HG03442 (cell line): Measurements from ENCODE around the gene UMAD1.

ENCODE experiments used
- ATAC-seq: cut with Tn5 transposase; IDR thresholded peaks from one replicate; pipeline ENCODE4 v1.9.1; 2021; ENCODE audit warnings: mild to moderate bottlenecking, moderate library complexity; ENCODE audit not compliant: unreplicated experiment

UMAD1 gene

DNA sequence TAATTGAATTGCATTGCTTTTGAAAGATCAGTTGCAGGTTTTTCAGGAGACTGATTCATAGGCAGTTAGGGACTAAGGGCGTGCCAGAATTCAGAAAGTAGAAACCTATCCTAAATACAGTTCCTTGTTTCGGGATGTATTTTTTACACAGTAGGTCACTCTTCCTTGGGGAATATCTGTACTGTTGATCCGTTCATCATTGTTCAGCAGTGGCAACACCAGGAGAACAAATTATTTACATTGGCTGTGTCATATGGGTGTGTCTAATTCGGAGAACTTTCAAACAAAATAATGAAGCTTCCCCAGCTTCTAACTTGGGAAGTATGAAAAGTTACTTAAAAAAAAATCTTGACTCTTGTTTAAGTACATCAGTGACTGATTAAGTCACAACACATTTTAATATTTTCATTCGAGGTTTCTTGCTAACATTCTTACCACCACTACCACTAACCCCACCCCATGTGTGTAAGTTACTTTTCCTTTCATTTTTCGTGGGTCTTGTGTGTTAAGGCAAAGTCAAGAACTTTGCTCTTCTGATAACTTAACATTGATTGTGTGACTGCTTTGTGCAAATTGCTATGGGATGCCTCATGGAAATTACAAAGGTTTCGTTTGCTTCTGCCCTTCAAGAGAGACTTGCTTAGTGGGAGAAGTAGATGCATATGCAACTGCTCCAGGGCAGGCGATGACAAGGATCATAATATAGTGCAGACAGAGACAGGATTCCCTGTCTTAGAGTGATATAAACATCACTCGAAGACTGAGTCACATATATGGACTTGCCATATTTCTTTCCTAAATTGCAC is 121.6 kb downstream of the UMAD1 start:
- peak; percentile 59 for ATAC-seq

DNA sequence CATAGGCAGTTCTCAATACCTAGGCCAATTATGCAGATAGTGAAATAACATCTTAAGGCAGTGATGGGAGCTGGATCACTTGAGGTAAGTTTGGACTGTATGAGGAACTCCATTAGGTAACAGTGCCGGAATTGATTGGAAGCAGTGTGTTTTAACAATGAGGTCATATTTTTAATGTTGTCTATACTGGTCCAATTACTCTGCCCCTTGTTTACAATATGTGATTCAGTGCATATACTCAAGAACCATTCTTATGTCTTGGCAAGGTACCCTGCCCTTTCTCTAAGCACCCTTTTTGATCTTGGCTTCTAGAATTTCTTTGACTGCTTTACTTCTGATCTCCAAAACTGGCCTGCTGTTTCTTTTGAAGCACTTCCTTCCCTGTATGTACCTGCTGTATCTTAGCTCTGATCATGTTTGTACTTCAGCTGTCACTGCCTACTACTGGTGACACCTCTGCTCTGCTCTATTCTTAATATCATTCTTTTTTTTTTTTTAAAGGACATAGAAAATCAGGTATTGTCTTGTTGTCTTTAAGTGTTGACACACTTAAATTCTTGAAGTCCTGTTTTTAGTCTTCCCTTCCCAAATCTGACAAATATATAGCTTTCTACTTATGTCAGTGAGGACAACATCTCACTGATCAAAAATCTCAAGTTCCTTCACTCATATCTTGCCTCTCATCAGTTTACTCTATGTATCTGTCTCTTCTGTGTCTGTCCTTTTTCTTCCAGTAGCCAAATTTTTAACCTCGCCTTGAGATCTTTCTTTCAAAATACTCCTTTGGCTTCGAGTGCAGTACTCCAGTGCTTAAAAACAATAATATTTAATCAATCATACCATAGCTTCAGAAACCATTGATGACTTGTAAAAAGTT is 124.2 kb downstream of the UMAD1 start:
- ATAC-seq = no peak

DNA sequence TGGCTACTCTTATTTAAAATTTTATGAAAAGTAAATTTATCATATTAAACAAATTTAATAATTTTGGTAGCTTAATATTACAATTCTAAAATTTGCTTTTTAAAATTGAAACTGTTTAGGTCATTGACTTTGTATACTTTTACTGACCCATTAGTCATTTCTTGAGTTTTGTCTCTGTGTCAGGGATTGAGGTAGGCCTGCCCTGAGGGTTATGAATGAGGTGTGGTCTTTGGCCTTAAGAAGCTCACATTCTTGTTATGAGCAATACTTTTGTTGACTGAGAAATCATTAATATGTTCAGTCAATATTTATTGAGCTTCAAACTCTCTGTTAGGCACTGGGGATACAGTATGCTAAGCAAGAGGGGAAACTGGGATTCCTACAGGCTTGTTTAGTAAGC is 124.9 kb downstream of the UMAD1 start:
- ATAC-seq = peak; percentile 73

DNA sequence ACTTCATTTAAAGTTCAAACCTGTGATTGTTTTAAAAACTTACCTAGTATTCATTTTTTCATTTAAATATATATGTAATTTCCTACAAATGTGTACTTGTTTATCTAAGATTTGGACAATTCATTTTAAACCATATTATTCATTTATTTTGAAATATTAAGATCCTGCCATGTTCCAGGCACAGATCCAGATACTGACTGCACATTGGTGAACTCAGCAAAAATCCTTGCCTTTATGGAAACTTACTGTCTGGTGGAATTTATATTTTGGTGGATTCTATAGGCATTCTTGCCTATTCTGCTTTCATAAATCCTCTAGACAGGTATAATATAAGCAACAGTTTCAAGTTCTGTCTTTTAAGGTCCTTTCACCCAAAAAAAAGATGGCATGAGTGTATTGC is 126.1 kb downstream of the UMAD1 start:
- ATAC-seq = no peak

DNA sequence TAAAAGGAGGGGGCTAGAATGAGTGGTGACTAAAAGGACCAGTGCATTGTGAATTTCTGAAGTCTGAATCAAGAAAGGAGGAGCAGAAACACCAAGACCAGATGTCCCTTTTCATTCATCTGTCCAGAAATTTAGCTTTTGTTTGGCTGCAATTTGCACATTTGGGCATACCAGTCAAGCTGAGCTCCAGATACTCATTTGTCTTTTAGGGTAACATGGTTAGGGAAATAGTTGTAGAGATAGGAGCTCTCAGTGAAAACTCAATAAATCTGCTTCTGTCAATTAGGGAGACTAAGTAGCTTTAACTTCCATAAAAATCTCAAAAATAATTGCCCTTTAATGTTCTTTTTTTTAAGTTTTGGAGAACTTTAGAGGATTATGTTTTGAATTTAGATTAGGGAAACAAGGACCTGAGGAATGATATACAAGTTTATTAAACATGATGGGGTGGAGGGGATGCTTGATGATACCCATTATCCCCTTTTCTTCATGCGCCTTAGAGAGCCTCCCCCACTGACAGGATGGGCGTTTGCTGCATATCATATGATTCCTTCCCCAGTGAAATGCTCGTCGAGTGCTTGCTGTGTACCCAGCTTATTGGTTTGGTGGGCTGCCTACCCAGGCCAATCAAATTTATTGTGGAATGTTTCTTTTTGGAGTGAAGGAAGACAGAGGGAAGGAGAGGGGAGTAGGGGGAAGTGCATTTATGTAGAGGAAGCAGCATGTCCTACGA is 128.6 kb downstream of the UMAD1 start:
- ATAC-seq = no peak

DNA sequence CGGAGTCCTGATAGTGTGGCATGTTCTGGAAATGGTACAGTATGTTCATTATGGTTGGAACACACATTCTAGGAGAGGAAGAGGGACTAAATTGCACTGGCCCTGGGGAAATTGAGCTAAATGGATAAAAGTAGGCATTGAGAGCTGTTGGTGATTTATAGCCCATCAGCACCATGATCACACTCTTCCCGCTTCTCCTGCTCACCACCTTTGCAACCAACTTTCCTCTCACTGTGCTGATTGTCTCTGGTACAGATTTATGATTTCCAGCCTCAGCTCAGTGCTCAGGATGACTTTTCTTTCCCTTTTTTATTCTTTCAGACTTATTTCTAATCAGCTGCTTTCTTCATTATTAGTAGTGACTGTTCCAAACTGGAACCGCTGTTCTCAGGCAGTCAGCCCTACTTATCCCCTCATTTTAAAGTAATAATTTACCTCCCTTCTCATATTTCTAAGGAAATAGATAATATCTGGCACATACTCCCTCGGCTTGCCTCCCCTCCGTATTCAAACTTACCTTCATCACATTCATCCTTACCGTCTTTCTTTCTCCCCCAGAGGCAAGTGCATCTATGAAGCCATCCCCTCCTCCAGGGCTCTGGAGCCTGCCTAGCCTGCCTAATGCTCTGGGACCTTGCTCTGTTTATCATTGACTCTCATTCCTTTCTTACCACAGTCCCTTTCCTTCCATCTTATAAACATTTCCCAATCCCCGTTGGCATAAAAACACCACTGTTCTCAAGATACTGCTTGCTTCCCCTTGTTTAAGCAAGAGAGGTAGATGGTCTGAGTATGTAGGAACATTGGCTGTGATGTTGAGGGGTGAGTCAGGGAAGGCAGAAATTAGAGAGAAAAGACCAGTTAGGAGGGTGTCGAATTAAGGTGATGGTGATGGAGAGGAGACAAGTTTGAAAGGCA is 129.4 kb downstream of the UMAD1 start:
- no peak for ATAC-seq

DNA sequence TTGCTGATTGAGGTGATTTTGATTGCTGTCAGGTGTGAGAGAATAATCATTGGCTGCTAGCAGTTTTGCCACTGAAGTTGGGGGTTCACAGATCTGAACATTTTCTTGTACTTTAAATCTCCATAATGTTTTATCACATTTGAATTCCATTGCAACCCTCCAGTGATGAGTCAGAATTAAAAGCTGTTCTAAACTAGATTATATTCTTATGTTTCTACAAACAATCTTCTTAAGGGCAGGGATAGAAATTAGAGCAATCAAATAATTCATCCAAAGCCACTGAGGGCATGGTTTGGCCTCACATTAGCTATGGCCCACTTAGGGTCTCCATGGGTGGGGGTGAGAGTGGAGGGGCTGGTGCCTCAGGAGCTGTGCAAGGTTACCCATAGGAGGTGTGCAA is 130.9 kb downstream of the UMAD1 start:
- ATAC-seq = no peak

DNA sequence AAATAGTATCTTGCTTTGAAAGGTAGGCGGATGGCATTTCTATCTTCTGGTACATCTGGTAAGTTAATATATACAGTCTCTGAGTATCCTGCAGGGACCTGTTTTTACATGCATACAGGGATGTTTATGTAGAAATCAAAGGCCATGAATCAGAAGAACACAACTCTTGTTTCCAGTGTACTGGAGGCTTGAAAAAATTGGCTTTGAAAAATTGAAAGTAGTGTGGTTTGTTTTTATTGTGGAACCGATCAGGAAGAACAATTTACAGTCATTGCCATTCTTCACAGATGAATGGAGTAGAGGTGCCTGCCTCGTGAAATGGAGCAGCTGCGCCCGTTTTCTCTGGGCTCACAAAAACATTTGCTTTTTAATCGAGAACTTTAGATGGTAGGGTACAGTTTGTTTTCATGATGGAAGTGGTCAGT is 131.9 kb downstream of the UMAD1 start:
- ATAC-seq = peak; percentile 52

DNA sequence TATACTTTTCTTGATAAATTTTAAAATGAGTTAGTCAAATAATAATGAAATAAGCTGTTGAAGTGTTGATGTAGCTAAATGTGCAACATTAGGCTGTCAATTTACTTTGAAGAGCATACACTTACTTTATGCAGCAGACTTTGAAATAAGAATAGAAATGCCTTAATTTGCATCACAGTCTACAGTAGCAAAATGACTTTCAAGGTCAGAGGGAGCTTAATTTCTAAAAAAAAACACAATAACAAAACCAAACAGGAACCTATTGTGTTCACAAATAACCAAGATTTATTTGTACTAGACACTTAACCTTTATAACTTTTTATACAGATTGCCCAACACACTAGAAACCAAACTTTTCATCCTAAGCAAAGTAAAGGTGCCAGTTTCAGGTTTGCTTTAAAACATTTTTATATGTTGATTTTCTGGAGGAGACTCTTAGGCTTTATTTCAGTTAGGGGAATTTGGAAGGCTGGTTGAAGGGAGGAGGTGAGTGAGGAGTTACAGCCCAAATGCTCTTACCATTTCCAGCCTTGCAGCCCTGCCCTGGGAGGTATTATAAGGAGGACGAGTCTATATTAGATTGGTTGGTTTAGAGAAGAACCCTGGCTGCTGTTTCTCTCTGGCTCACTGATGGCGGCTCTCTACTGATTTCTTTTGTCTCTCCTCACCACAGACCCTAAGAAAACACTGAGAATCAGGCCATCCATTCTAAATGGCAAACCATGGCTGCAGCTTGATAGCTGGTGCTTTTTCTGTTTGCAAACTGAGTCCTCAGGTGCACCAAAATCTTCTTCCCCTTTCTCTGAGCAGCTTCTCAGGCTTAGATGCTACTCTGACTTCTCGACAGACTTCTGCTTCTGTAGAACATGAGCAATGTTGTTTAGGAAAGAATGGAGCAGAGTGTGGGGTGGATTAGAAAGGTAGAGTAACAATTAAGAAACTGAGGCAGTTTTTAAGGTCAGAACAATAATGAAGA is 133.1 kb downstream of the UMAD1 start:
- peak; percentile 64 for ATAC-seq

DNA sequence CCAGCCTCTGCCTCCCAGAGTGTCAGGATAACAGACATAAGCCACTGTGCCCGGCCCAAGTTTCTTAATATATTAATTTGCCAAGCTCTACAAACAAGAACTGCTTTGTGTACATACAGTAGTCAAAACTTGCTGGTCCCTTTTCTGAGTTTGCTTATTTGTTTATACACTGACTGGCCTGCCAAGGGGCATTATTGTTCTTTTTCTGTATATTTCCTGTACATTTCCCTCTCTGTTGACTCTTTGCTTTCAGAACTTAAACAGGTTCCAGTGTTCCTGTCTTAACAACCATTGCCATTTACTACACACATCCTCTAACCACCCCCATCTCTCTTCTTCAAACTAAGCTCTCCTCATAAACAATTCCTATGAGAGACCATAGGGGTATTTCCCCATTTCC is 139.3 kb downstream of the UMAD1 start:
- ATAC-seq = no peak

DNA sequence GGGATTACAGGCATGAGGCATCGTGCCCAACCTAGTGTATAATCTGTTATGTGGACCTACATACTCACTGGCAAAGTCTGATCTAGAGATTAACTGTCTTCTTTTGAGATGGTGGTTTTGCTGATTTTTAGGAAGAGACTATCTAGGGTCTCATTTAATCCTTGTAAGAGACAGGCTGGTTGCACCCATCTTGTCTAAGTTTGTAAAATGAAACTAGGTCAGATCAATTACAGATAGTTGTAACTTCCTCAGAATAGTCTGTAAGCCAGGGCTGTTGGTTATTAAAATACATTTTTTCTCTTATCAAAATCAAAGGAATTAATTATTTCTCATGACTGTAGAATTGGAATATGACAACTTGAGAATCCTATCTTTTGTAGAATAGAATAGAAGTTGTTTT is 142.4 kb downstream of the UMAD1 start:
- no peak for ATAC-seq

DNA sequence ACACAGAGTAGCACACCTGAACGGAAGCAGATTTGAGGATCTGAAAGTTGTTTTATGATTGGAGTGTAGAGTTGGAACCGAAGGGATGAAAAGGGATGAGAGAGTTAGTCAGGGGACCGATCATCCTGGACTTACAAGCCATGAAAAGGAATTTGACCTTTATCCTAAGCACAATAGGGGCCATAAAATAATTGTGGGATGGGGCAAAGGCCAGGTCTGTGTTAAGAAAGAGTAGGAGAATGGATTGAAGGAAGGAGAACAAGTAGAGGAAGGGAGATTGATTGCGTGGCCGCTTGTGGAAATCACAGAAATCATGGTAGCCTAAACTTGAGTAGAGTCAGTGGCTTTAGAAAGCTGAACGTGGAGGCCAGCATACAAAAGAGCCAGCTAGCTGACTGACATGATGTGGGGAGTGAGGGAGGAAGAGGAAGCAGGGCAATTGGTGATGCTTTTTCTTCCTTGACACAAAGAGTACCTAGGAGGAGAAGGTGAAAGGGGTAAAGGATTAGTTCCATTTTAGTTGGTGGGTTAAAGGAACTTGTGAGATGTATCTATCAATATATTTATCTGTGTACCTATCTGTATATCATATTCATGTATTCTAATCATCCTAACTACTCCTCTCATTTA is 144.9 kb downstream of the UMAD1 start:
- ATAC-seq = no peak

DNA sequence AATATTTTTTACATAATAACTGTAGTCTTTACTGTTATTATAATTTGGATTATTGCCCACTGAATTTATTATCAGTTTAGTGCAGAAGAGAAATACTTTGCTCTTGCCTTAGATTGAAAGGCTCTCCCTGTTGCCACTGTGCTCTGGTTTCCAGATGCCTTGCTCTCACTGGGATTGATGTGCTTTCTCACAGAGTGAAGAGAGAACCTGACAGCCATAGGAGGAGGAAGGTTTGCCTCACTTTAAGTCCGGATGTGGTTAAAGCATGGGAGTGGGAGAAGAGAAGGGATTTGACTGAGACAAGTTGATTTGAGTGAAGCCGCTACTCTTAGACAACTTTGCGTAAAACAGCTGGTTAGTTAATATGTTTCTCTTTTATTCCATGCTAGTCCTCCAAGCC is 146.0 kb downstream of the UMAD1 start:
- no peak for ATAC-seq

DNA sequence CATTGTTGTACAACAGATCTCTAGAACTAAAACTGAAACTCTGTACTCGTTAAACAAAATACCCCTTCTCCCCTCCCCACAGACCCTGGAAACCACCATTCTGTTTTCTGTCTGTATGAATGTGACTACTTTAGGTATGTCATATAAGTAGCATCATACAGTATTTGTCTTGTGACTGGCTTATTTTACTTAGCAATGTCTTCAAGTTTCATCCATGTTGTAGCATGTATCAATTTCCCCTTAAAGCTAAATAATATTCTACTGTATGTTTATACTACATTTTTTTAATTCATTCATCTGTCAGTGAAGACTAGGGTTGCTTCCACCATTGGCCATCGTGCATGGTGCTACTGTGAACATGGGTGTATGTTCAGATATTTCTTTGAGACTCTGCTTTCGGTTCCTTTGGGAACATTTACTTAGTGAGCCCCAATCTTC is 149.0 kb downstream of the UMAD1 start:
- peak; percentile 97 for ATAC-seq

DNA sequence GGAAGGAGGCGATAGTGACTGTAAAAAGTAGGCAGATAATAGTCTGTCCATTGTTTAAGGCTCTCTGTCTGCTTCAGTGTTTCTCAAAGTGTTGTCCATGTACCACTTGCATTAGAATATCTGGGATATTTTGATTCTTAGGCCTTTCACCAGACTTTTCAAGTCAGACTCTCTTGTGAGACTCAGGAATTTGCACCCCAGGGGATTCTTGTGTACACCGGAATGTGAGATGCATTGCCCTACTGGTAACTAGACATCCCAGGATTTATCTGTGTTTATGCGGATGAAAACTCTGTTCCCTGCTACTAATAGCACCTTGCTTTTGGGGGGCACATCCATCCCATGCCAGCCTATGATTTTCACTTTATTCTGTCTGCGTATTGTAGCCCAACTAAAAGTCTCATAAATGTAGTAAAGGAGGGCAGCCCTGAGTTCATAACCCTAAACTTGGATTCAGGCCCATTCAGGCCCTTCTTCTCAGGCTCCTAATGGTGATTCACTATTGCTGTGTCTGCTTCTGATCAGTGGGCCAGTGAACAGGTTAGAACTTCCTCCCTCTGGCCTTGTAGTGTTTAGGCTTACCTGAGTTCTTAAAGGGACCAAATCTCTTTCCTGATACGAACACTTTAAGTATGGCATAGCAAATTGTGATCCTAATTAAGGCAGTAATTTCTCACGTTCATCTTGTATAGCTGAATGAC is 149.6 kb downstream of the UMAD1 start:
- ATAC-seq = no peak

DNA sequence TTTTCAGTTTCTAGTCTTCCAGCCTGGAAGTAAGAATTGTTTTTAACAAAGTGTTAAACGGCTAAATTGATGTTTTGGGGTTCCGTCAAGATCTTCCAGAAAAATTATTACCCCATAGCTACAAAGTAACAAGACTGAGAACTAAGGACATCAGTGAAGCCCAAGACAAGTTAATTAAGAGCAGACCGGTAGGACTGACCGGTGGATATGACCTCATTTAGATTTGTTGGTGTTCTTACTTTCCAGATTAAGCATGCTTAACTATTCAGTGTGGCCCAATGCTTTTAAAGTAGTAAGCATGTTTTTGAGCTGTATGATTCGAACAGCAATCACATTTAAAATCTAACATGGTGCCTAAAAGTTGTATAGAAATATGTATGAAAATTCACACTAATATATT is 151.0 kb downstream of the UMAD1 start:
- no peak for ATAC-seq

DNA sequence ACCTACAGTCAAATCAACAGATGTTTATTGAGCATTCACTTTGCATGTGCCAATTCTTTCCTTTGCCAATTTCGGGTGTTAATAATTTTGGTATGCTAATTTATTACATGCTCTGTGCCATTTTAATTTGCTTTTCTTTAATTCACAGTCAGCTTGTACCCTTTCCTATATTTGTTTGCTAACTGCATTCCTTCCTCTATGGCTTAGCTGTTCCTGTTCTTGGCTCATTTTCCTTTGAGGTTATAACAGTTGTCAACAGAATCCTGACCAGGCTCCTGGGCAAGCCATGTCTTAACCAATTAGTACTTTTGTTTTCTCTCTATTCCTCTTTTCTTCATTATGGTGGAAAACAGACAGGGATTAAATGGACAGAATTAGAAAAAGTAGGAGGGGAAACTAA is 151.5 kb downstream of the UMAD1 start:
- ATAC-seq = no peak

DNA sequence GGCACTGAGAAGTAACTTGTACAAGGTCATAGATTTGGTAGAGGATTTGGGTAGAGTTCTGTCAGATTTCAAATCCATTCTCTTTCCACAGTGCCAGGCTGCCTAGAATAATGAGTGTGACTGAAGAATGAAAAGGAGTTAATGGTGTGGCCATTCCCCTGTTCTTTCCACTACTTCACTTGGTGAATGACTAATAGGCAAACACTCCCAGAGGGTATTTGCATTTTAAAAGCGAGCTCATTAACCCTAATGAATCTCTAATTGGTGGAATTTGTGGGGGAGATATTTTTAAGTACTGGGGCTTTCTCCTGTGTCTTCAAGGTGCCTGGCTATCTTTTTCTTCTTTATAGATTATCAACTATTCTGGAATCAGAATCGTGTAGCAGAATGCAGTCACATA is 152.7 kb downstream of the UMAD1 start:
- no peak for ATAC-seq
